ENCODE results near the gene ACSM6. TPM values are rescaled to one million over a fixed set of nuclear protein-coding genes. Genes with fewer than 3 reads are reported as not detected.

The ACSM6 gene
- total RNA-seq, 5 donors from 2014 or later (not counting 1 experiment from before 2014, with no cell fraction given), result not detected

- Histone ChIP-seq H3K9me3 (no peaks in the 10 kb centered on the region), H3K27ac (ENCODE audit: low read length) (no peak overlapping the region), H3K4me1 (ENCODE audit: control insufficient read depth in 1 of 2, extremely low read depth in 1 of 2, insufficient read depth in 2 of 2, low read length in 2 of 2) (no peaks in the 10 kb centered on the region), H3K27me3 (replicated peaks in 1 of 2; ENCODE audit: control insufficient read depth in 2 of 2, extremely low read depth in 1 of 2, insufficient read depth in 2 of 2, low read length in 1 of 2) (no peaks in the 10 kb centered on the region), H3K4me3 (ENCODE audit: control insufficient read depth in 1 of 2, extremely low read depth in 1 of 2, low read length in 1 of 2) (no peak overlapping the region), H3K36me3 (ENCODE audit: control insufficient read depth in 2 of 2, extremely low read depth in 1 of 2, insufficient read depth in 1 of 2, low read length in 1 of 2) (no peaks in the 10 kb centered on the region)
- Mint-ChIP-seq H3K4me1 (no peaks in the 10 kb centered on the region), H3K9me3 (peaks cover 0 to 8% (median 0%) of the 10 kb centered on the region in 3 donors), H3K27ac (no peak overlapping the region), H3K36me3 (no peaks in the 10 kb centered on the region), H3K27me3 (peaks cover 1 to 10% of the 10 kb centered on the region in 2 donors), H3K4me3 (no peak overlapping the region)
- 94% methylated on average over 2 of the region's 3 CpGs for WGBS (ENCODE audit: insufficient coverage)
- POLR2A ChIA-PET, result no interaction called here
- CTCF ChIA-PET, result no interaction called here
- ATAC-seq (replicated peaks in 1 of 4) (no peak), DNase-seq (no peak)
These were observed 17.7 kb downstream of the ACSM6 start for GRCh38 chr10:95211606-95212279.

- H3K27me3 Mint-ChIP-seq, result peaks cover 2 to 10% of the 10 kb centered on the region in 2 donors
- H3K4me1 Mint-ChIP-seq, result no peaks in the 10 kb centered on the region
- no peak for DNase-seq
- H3K36me3 ChIP-seq (ENCODE audit: control insufficient read depth in 2 of 2, extremely low read depth in 1 of 2, insufficient read depth in 1 of 2, low read length in 1 of 2), result no peaks in the 10 kb centered on the region
- ATAC-seq (replicated peaks in 1 of 4), result no peak
- H3K9me3 ChIP-seq, result no peaks in the 10 kb centered on the region
- ChIA-PET POLR2A (no interaction called here), CTCF (no interaction called here)
- no CpG with 5 or more reads among the region's 2 CpGs for WGBS (ENCODE audit: insufficient coverage)
- no peaks in the 10 kb centered on the region for H3K27me3 ChIP-seq (replicated peaks in 1 of 2; ENCODE audit: control insufficient read depth in 2 of 2, extremely low read depth in 1 of 2, insufficient read depth in 2 of 2, low read length in 1 of 2)
- no peak overlapping the region for H3K27ac ChIP-seq (ENCODE audit: low read length)
- H3K4me3 ChIP-seq (ENCODE audit: control insufficient read depth in 1 of 2, extremely low read depth in 1 of 2, low read length in 1 of 2), result no peak overlapping the region
- H3K4me3 Mint-ChIP-seq, result no peak overlapping the region
- no peaks in the 10 kb centered on the region for H3K4me1 ChIP-seq (ENCODE audit: control insufficient read depth in 1 of 2, extremely low read depth in 1 of 2, insufficient read depth in 2 of 2, low read length in 2 of 2)
- H3K27ac Mint-ChIP-seq, result no peak overlapping the region
- no peaks in the 10 kb centered on the region for H3K36me3 Mint-ChIP-seq
- H3K9me3 Mint-ChIP-seq, result peaks cover 0 to 8% (median 0%) of the 10 kb centered on the region in 3 donors
These were observed 20.3 kb downstream of the ACSM6 start for GRCh38 chr10:95214369-95214768.

- Mint-ChIP-seq H3K4me1 (no peaks in the 10 kb centered on the region), H3K36me3 (no peaks in the 10 kb centered on the region), H3K27ac (no peak overlapping the region), H3K4me3 (no peak overlapping the region), H3K9me3 (peaks cover 0 to 8% (median 0%) of the 10 kb centered on the region in 3 donors), H3K27me3 (peaks cover 2 to 10% of the 10 kb centered on the region in 2 donors)
- ATAC-seq (replicated peaks in 1 of 4), result no peak
- Histone ChIP-seq H3K4me3 (ENCODE audit: control insufficient read depth in 1 of 2, extremely low read depth in 1 of 2, low read length in 1 of 2) (no peak overlapping the region), H3K27me3 (replicated peaks in 1 of 2; ENCODE audit: control insufficient read depth in 2 of 2, extremely low read depth in 1 of 2, insufficient read depth in 2 of 2, low read length in 1 of 2) (no peaks in the 10 kb centered on the region), H3K4me1 (ENCODE audit: control insufficient read depth in 1 of 2, extremely low read depth in 1 of 2, insufficient read depth in 2 of 2, low read length in 2 of 2) (no peaks in the 10 kb centered on the region), H3K9me3 (no peaks in the 10 kb centered on the region), H3K36me3 (ENCODE audit: control insufficient read depth in 2 of 2, extremely low read depth in 1 of 2, insufficient read depth in 1 of 2, low read length in 1 of 2) (no peaks in the 10 kb centered on the region), H3K27ac (ENCODE audit: low read length) (no peak overlapping the region)
- ChIA-PET POLR2A (no interaction called here), CTCF (no interaction called here)
- WGBS (ENCODE audit: insufficient coverage), result 43% methylated on average over 1 of the region's 3 CpGs
- DNase-seq, result no peak
These were observed 20.8 kb downstream of the ACSM6 start for GRCh38 chr10:95214793-95215192.

- Histone ChIP-seq H3K9me3 (no peaks in the 10 kb centered on the region), H3K36me3 (ENCODE audit: control insufficient read depth in 2 of 2, extremely low read depth in 1 of 2, insufficient read depth in 1 of 2, low read length in 1 of 2) (no peaks in the 10 kb centered on the region), H3K4me1 (ENCODE audit: control insufficient read depth in 1 of 2, extremely low read depth in 1 of 2, insufficient read depth in 2 of 2, low read length in 2 of 2) (no peaks in the 10 kb centered on the region), H3K27me3 (replicated peaks in 1 of 2; ENCODE audit: control insufficient read depth in 2 of 2, extremely low read depth in 1 of 2, insufficient read depth in 2 of 2, low read length in 1 of 2) (no peaks in the 10 kb centered on the region), H3K4me3 (ENCODE audit: control insufficient read depth in 1 of 2, extremely low read depth in 1 of 2, low read length in 1 of 2) (no peak overlapping the region), H3K27ac (ENCODE audit: low read length) (no peak overlapping the region)
- POLR2A ChIA-PET, result no interaction called here
- DNase-seq, result no peak
- Mint-ChIP-seq H3K36me3 (no peaks in the 10 kb centered on the region), H3K4me1 (no peaks in the 10 kb centered on the region), H3K27ac (no peak overlapping the region), H3K27me3 (peaks cover 2 to 10% of the 10 kb centered on the region in 2 donors), H3K9me3 (peaks cover 0 to 8% (median 0%) of the 10 kb centered on the region in 3 donors), H3K4me3 (no peak overlapping the region)
- no CpG with 5 or more reads among the region's 1 CpG for WGBS (ENCODE audit: insufficient coverage)
- ATAC-seq (replicated peaks in 1 of 4), result no peak
- CTCF ChIA-PET, result no interaction called here
These were observed 23.4 kb downstream of the ACSM6 start for GRCh38 chr10:95217476-95217875.

- Mint-ChIP-seq H3K27ac (no peak overlapping the region), H3K27me3 (peaks cover 2 to 4% of the 10 kb centered on the region in 2 donors), H3K9me3 (peaks cover 0 to 3% (median 0%) of the 10 kb centered on the region in 3 donors), H3K4me3 (no peak overlapping the region), H3K36me3 (no peaks in the 10 kb centered on the region), H3K4me1 (no peaks in the 10 kb centered on the region)
- ChIA-PET CTCF (interaction anchor here in 1 of 2 donors (1.1 kb wide), 1 partner anchor 27 kb away, joined by 3 read pairs; no protein-coding TSS in a partner anchor), POLR2A (no interaction called here)
- Histone ChIP-seq H3K4me1 (ENCODE audit: control insufficient read depth in 1 of 2, extremely low read depth in 1 of 2, insufficient read depth in 2 of 2, low read length in 2 of 2) (no peaks in the 10 kb centered on the region), H3K9me3 (no peaks in the 10 kb centered on the region), H3K27me3 (replicated peaks in 1 of 2; ENCODE audit: control insufficient read depth in 2 of 2, extremely low read depth in 1 of 2, insufficient read depth in 2 of 2, low read length in 1 of 2) (no peaks in the 10 kb centered on the region), H3K36me3 (ENCODE audit: control insufficient read depth in 2 of 2, extremely low read depth in 1 of 2, insufficient read depth in 1 of 2, low read length in 1 of 2) (no peaks in the 10 kb centered on the region), H3K27ac (ENCODE audit: low read length) (no peak overlapping the region), H3K4me3 (ENCODE audit: control insufficient read depth in 1 of 2, extremely low read depth in 1 of 2, low read length in 1 of 2) (no peak overlapping the region)
- DNase-seq (no peak), ATAC-seq (replicated peaks in 1 of 4) (no peak)
- no CpG with 5 or more reads among the region's 3 CpGs for WGBS (ENCODE audit: insufficient coverage)
These were observed 26.5 kb downstream of the ACSM6 start for GRCh38 chr10:95220539-95220938.

- POLR2A ChIA-PET, result no interaction called here
- Histone ChIP-seq H3K4me1 (ENCODE audit: control insufficient read depth in 1 of 2, extremely low read depth in 1 of 2, insufficient read depth in 2 of 2, low read length in 2 of 2) (no peaks in the 10 kb centered on the region), H3K27me3 (replicated peaks in 1 of 2; ENCODE audit: control insufficient read depth in 2 of 2, extremely low read depth in 1 of 2, insufficient read depth in 2 of 2, low read length in 1 of 2) (no peaks in the 10 kb centered on the region), H3K9me3 (no peaks in the 10 kb centered on the region), H3K36me3 (ENCODE audit: control insufficient read depth in 2 of 2, extremely low read depth in 1 of 2, insufficient read depth in 1 of 2, low read length in 1 of 2) (no peaks in the 10 kb centered on the region), H3K27ac (ENCODE audit: low read length) (no peak overlapping the region), H3K4me3 (ENCODE audit: control insufficient read depth in 1 of 2, extremely low read depth in 1 of 2, low read length in 1 of 2) (no peak overlapping the region)
- DNase-seq, result no peak
- peaks cover 2 to 4% of the 10 kb centered on the region in 2 donors for H3K27me3 Mint-ChIP-seq
- CTCF ChIA-PET, result no interaction called here
- H3K36me3 Mint-ChIP-seq, result no peaks in the 10 kb centered on the region
- peaks cover 0 to 1% (median 0%) of the 10 kb centered on the region in 3 donors for H3K9me3 Mint-ChIP-seq
- WGBS (ENCODE audit: insufficient coverage), result 64% methylated on average over 3 of the region's 5 CpGs
- no peak overlapping the region for H3K4me3 Mint-ChIP-seq
- ATAC-seq (replicated peaks in 1 of 4), result no peak
- H3K4me1 Mint-ChIP-seq, result no peaks in the 10 kb centered on the region
- no peak overlapping the region for H3K27ac Mint-ChIP-seq
These were observed 27.1 kb downstream of the ACSM6 start for GRCh38 chr10:95221124-95221523.
